T-helper 2 cell treated with Interferon-gamma antibody and Interleukin-4, amounts not matched to agents 100 ng/mL and 5 ng/mL, for 36 hours (primary cell): ENCODE data around the gene ZFYVE26. TPM values are rescaled to one million over a fixed set of nuclear protein-coding genes. Genes with fewer than 3 reads are reported as not detected.

Source experiments
- intact Hi-C: fragments of 100-400 bp; cut with micrococcal nuclease; formaldehyde crosslinking; loops from one replicate; pipeline ENCODE4 v1.15.1; 2023
- total RNA-seq: library from RNA; stranded (reverse); gene quantifications from 2 replicates; pipeline ENCODE4 v1.2.3, GENCODE V29; 2022

The ZFYVE26 gene
- 19.3 and 19.4 TPM in 2 replicates for total RNA-seq

GRCh38 chr14:67816326-67817002 lies at the start of gene ZFYVE26:
Gene ZFYVE26 (minus strand): TSS chr14:67816590. CDS start chr14:67815963, 627 bp downstream.
- intact Hi-C loops, result loop anchor here (1.0 to 10.0 kb wide), 7 partner anchors 121 to 1001 kb away; partner anchors contain the start of genes ARG2, ATP6V1D, RDH11 and VTI1B

- intact Hi-C loops, result no loop called here
Observed at GRCh38 chr14:67863223-67863622, 46.8 kb upstream of the ZFYVE26 start.

GRCh38 chr14:67859169-67859749 lies 42.9 kb upstream of the ZFYVE26 start:
- intact Hi-C loops, result no loop called here

DNA sequence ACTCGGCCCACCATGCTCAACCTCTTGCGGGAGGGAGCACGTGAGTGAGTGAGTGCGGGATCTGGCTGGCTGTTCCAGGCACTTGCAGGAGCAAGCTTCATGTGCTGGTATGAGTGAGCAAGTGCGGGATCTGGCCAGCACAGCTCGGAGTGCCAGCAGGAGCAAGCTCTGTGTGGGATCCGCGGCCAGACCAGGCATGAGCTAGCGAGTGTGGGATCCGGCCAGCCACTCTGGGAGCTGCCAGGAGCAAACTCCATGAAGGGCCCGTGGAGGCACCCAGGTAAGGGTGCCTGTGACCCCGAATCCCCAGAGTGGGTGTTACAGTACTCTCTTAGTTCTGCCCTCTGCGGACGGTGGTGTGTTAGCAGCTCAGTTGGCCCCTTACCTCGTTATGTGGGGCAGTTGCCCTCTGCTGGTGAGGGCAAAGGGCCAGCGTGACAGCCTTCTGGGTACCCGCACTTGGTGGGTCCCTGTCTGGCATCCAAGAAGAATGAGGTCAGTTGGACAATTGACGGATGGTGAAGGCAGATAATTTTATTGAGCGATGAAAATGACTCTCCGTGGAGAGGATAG lies 41.5 kb upstream of the ZFYVE26 start:
- intact Hi-C loops, result no loop called here

DNA sequence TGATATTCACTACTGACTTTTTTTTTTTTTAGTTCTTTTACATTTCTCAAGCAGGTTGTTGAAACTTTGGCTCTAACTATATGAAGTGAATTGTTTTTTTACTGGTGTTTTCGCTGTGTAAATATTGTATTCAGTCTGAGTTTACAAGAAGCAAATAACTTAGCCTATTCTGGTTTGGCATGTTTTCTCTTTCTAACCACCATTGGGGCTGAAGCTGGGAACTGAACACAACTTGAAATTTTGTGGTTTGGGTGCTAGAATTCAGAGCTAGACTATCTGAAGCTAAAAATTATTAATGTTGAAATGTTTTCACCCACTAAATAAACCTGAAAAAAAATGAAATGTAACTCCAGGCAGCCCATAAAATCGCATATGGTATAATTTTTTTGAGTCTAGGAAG lies 40.4 kb upstream of the ZFYVE26 start:
- intact Hi-C loops, result no loop called here

DNA sequence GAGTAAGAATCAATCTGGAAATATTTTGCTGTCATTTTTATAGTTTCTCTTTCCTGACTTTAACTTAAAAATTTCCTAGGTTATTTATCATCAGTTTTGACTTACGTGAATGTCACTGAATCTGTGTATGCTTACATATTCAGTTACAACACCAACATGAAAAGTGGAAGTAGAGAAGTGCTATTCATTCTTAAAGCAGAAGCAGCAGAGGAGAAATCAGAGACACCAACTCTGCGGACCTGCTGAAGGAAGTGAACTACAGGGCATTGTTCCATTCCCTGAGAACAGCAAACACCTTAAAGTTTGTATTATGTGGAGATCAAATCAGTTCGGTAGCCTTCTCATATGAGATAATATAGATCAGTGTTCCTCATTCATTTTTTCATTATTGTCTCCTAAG lies 37.3 kb upstream of the ZFYVE26 start:
- intact Hi-C loops, result no loop called here

- intact Hi-C loops, result no loop called here
Observed at GRCh38 chr14:67852926-67853604, 36.7 kb upstream of the ZFYVE26 start.

GRCh38 chr14:67851785-67852410 lies 35.5 kb upstream of the ZFYVE26 start:
- intact Hi-C loops, result no loop called here

DNA sequence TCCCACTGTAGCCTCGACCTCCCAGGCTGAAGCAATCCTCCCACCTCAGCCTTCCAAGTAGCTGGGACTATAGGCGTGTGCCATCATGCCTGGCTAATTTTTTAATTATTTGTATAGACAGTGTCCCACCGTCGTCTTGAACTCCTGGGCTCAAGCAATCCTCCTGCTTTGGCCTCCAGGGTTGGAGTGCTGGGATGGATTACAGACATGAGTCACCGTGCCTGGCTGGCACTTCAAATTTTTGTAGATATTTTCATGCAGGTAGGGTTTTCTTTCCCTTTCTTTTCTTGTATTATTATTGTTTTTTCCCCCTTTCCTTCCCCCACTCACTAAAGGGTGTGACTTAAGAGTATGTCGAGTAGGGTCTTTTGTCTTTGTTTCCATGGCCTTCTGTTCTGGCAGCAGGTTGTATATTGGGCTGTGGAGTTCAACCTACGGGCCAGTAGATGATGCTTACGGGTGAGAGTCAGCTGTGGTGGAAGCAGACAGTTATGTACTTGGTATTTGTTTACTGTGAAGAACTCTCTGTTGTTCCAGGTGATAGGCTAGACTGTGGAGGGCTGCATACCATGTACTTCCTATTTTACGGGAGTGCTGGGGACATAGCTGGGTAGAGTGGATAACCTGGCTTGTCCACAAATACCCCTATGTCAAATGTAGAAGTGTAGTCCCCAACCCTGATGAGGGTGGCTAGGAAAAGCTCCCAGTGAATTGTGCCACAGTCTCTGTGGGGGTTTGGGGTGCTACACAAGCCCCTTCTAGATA lies 33.9 kb upstream of the ZFYVE26 start:
- intact Hi-C loops, result no loop called here

DNA sequence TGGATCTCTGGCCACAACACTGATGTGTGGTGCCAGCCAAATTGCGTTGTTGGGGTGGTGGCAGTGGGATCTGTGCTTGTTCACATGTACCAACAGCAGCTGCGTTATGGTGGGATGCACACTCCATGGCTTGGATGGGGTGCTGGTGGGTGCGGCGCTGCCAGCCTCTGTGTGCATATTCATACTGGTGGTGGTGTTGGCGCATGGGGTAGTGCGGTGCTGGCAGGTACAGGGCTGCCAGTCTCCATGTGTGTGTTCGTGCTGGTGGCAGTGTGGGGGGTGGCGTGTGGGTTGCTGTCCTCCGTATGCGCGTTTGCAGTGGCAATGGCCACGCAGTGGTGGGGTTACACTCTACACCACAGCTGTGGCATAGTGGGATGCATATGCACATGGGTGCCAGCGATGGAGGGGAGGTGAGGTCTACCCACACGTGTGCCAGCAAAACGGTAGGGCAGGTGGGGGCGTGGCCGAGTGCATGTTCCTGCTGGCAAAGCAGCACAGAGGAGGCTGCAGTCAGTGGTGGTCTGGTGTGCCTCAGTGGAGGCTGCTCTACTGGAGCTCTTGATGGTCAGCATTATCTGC lies 29.7 kb upstream of the ZFYVE26 start:
- intact Hi-C loops, result no loop called here

GRCh38 chr14:67837011-67837624 lies 20.7 kb upstream of the ZFYVE26 start:
- intact Hi-C loops, result no loop called here

- intact Hi-C loops, result no loop called here
Observed at GRCh38 chr14:67835596-67835995, 19.2 kb upstream of the ZFYVE26 start.

DNA sequence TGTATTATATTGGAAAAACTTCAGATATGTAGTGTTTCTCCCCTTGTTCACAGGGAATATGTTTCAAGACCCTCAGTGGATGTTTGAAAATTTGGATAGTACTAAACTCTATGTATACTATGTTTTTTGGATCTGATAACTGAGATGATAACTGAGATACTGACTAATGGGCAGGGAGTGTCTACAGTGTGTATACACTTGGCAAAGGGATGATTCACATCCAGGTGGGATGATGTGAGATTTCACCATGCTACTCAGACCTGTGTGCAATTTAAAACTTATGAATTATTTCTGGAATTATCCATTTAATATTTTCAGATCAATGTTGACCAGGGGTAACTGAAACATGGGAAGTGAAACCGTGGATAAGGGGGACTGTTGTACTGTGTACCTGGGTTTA lies 17.0 kb upstream of the ZFYVE26 start:
- intact Hi-C loops, result no loop called here

DNA sequence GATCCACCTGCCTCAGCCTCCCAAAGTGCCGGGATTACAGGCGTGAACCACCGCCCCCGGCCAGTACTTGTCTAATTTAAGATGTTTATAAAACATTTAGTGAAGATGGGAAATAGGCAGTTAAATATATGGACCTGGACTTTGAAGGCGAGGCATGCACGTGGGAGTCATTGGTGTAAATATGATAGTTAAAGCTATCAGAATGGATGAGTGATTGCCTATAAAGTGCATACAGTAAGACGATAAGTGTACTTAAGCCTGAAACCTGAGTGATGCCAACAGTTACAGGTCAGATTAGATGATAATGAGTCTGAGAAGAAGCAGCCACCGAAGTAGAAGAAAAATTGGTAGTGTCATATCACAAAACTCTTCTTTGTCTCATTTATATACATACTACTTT lies 14.7 kb upstream of the ZFYVE26 start:
- intact Hi-C loops, result no loop called here

DNA sequence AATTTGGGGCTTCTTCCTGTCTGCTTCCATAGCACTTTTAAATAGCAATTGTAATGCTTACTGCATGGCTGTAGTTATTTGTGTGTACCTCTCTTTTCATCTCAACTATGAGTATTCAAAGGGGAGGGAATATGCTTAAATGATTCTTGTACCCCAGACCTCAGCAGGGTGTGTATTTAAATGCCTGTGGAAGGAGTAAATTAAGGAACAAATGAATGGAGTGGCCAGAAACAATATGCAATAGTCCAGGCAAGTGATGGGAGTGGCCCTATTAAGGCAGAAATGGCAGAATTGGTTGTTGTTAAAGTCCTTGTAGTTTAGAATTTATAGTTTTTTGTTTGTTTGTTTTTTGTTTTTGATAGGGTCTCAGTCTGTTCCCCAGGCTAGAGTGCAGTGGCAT lies 4.7 kb upstream of the ZFYVE26 start:
- intact Hi-C loops, result loop anchor here (2.0 kb wide), 1 partner anchor 1332 kb away; the partner anchor contains the start of gene DCAF5

DNA sequence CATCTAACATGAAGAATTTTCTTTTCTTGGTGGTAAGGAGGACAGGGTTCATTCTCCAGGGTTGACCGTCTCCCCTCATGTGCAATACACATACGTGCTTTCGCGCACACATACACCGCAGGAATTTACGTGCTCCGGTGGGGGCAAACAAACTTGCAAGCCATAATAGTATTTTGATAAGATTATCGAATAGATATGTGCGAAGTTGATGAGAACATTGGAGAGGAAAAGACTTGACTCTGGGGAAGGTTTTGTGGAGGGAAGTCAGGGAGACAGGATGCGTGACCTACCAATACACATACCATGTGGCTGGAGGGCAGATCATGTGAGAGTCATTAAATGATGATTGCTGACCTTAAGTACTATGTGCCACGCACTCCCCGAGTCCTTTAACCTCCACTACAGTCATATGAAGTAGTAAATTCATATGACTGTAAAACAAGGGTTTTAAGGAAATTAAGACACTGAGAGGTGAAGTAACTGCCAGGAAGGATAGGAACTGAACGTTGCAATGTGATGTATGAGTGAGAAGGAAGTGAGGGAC lies 4.1 kb upstream of the ZFYVE26 start:
- intact Hi-C loops, result loop anchor here (2.0 kb wide), 1 partner anchor 1332 kb away; the partner anchor contains the start of gene DCAF5

- intact Hi-C loops, result loop anchor here (2.0 to 10.0 kb wide), 4 partner anchors 205 to 1333 kb away; partner anchors contain the start of genes ARG2 and DCAF5
Observed at GRCh38 chr14:67819563-67820421, 3.4 kb upstream of the ZFYVE26 start, which contains the start of gene RAD51B. Gene RAD51B (plus strand): TSS chr14:67819779.

DNA sequence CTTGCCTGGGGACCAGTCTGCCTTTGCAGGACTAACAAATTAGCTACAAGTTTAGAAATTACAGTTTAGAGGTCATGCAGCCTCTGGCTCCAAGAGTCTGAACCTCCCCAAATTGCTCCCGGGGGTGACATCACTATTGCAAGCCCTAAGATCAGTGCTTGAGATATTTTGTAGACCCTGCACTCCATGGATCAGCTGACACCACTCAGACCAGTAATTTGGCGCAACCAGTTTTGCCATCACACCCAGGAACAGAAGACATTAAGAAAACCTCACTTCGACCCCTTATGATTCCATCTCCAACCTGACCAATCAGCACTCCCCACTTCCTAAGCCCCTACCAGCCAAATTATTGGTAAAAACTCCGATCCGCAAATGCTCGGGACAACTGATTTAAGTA lies 2.1 kb upstream of the ZFYVE26 start:
- intact Hi-C loops, result loop anchor here (5.0 to 10.0 kb wide), 3 partner anchors 204 to 999 kb away; partner anchors contain the start of gene ARG2
